ENCODE results near the gene SRC.

The SRC gene

GRCh38 chr20:37419774-37420542, 74.0 kb downstream of the SRC start:
- no peak overlapping the region for H3K4me3 ChIP-seq (ENCODE audit: low read length)
- TF ChIP-seq CTCF (conservative IDR thresholded peaks at IDR 0.05; ENCODE audit: low read length): no peak
- DNase-seq (ENCODE audit: low read depth): no peak

- no peak for TF ChIP-seq CTCF (conservative IDR thresholded peaks at IDR 0.05; ENCODE audit: low read length)
- DNase-seq (ENCODE audit: low read depth): no peak
- H3K4me3 ChIP-seq (ENCODE audit: low read length): no peak overlapping the region
These were observed 74.7 kb downstream of the SRC start for GRCh38 chr20:37420610-37421009.

DNA sequence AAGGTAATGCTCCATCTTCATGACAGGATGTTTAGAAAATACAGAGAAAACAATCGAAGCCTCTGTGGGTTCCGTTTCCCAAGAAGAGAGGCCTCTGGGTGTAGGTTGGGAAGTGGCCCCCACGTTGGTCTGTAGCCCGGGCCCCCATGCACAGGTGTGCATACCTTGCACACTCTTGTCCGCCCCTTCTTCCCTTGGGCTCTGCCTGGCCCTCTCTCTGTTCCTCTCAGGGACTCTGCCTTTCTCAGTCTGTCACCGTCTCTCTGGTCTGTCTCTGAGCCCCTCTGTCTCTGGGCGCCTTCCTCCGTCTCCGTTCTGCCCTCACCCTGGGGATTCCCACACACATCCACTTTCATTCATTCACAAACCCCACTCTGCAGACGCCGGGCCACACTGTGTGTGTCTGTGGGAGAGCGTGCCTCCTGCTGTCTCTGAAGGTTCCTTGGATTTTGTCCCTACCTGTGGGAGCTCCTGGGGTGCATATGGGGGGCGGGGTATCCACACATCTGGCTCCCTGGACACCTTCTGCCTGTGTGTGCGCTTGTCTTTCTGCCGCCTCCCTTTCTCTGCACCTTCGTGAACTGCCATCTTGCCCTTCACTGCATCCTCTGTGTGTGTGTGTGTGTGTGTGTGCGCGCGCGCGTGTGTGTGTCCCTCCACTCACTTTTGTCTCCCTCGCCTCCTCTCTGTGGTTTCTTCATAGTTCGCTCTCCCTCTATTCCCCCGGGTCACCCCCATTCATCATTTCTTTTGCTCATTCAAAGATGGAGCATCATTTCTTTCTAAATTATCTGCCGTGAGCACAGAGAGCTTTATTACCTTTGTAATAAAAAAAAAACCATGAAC, 75.3 kb downstream of the SRC start:
- no peak overlapping the region for H3K4me3 ChIP-seq (ENCODE audit: low read length)
- no peak for DNase-seq (ENCODE audit: low read depth)
- no peak for TF ChIP-seq CTCF (conservative IDR thresholded peaks at IDR 0.05; ENCODE audit: low read length)

DNA sequence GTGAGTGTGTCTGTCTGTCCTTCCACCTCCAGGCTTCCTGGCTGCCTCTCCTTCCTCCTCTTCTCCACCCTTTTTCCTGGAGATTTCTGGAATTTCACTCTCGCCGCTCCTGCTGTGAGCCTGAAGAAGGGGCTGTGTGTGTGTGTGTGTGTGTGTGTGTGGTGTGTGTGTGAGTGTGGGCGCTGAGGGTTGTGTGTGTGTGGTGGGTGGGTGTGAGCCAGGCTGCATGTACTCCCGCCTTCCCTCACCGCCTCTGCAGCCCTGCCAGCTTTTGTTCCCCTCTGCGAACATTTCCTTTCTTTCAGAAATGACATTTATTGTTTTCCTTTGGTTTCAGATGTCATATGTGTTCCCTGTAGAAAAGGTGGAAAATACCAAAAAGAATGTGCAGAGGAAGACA, 76.0 kb downstream of the SRC start:
- H3K4me3 ChIP-seq (ENCODE audit: low read length): no peak overlapping the region
- no peak for DNase-seq (ENCODE audit: low read depth)
- no peak for TF ChIP-seq CTCF (conservative IDR thresholded peaks at IDR 0.05; ENCODE audit: low read length)

DNA sequence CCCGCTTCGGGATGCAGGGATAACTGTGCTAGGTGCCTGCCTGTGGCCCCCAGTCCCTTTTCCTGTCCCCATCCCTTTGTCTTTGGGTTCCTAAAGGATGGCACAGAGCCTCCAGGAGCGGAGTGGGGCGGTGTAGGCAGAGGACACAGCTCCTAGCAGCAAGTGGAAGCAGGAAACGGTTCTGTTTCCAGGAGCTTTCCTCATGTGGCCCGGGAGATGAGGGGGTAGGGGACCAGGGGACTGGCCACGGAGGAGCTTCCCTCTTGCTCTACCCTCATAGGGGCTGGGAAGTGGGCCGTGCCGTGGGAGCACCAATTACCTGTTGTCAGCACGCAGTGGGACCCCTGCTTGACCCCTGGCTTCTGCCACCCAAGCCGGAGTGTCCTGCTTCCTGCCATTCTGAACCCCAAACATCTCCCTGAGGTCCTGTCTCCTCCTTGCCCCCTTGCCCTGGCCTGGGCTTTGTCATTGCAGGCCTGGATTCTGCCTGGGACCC, 76.9 kb downstream of the SRC start:
- DNase-seq (ENCODE audit: low read depth): no peak
- TF ChIP-seq CTCF (conservative IDR thresholded peaks at IDR 0.05; ENCODE audit: low read length): no peak
- no peak overlapping the region for H3K4me3 ChIP-seq (ENCODE audit: low read length)

DNA sequence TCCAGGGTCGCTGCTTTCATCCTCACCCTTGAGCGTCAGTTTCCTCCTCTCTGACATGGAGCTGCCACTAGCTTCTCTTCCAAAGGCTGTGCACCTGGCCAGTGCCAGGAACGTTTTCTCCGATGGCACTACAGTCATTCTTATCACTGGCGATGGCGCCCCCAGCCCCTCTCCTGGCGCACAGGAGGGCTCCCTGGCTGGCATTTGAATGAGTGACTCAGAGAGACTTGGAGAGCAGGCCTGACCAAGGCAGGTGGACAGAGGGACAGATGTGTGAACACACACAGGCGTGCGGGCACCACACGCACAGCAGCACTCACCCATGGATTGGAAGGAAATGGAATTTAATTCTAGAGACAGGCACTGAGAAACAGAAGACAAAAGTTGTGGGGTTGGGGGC, 77.6 kb downstream of the SRC start:
- TF ChIP-seq CTCF (conservative IDR thresholded peaks at IDR 0.05; ENCODE audit: low read length): no peak
- no peak overlapping the region for H3K4me3 ChIP-seq (ENCODE audit: low read length)
- DNase-seq (ENCODE audit: low read depth): no peak

Data from AG10803 (cell line).